ENCODE results near the gene SIPA1L3.

DNA sequence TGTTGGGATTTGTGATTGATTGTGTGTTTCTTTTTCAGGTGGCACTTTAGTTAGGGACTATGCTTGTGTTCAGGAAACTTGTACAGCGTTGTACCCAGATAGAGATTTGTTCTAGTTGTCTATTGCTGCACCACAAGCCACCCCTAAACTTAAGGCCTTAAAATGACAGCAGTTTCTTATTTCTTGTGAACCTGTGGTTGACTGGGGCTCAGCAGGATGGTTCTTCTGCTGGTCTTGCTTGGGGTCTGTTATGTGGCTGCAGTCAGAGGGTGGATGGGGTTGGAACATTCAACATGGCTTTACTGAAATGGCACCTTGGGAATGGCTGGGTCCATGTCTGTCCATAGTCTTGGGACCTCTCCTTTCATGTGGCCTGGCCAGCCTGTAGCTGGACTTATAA, 28.3 kb downstream of the SIPA1L3 start:
- TF ChIP-seq, protein P1, sequence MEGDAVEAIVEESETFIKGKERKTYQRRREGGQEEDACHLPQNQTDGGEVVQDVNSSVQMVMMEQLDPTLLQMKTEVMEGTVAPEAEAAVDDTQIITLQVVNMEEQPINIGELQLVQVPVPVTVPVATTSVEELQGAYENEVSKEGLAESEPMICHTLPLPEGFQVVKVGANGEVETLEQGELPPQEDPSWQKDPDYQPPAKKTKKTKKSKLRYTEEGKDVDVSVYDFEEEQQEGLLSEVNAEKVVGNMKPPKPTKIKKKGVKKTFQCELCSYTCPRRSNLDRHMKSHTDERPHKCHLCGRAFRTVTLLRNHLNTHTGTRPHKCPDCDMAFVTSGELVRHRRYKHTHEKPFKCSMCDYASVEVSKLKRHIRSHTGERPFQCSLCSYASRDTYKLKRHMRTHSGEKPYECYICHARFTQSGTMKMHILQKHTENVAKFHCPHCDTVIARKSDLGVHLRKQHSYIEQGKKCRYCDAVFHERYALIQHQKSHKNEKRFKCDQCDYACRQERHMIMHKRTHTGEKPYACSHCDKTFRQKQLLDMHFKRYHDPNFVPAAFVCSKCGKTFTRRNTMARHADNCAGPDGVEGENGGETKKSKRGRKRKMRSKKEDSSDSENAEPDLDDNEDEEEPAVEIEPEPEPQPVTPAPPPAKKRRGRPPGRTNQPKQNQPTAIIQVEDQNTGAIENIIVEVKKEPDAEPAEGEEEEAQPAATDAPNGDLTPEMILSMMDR (IDR thresholded peaks at IDR 0.05; ENCODE audit: low read depth, low read length): no peak
- TF ChIP-seq POLR2A (IDR thresholded peaks at IDR 0.05; ENCODE audit: extremely low read depth, insufficient read length): no peak
- no peak for TF ChIP-seq MAX (IDR thresholded peaks at IDR 0.05; ENCODE audit: low read depth, low read length)

Measured in NB4 (cell line).